NB4 (cell line): ENCODE measurements around the gene F13A1.

Experiments used
- CTCF ChIP-seq: IDR thresholded peaks from one replicate; pipeline ENCODE4 v1.5.1; 2012; ENCODE audit warnings: low read depth, low read length
- MAX ChIP-seq: IDR thresholded peaks from 2 replicates; pipeline ENCODE4 v1.6.1; 2011; ENCODE audit warnings: low read depth, low read length

DNA sequence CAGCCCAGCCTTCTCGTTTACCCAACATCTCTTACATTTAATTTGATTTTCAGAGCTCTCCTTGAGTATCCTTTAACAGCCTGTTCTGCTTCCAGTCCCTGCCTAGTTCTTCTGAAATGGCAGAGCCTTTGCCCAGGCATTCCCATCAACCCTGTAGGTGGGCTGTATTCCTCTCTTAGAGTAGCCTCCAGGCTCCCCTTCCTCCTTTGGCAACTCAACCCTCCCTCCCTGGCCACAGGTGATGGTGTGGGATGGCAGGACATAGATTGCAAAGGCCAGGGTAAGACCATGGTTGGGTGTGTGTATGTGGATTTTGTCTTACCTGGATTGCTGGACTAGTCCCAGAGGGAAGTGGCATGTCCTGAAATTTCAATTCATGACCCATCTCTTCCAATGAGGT is 125.4 kb downstream of the F13A1 start:
- TF ChIP-seq CTCF (no peak), MAX (no peak)
